T-helper 9 cell (primary cell): ENCODE results near the gene NLRC5.

Experiments
- DNase-seq: peaks from one replicate; pipeline ENCODE4 v3.0.0-alpha.2; 2020

NLRC5 gene

GRCh38 chr16:57025941-57026777 lies 36.8 kb downstream of the NLRC5 start:
- DNase-seq, result no peak

GRCh38 chr16:57026778-57027062 lies 37.4 kb downstream of the NLRC5 start:
- no peak for DNase-seq

GRCh38 chr16:57027067-57027466 lies 37.7 kb downstream of the NLRC5 start:
- DNase-seq, result no peak

- no peak for DNase-seq
Measured at GRCh38 chr16:57028086-57028485, 38.7 kb downstream of the NLRC5 start.

GRCh38 chr16:57029161-57030160 lies 40.1 kb downstream of the NLRC5 start:
- no peak for DNase-seq

- no peak for DNase-seq
Measured at GRCh38 chr16:57030346-57030902, 41.1 kb downstream of the NLRC5 start.

GRCh38 chr16:57031156-57031555 lies 41.8 kb downstream of the NLRC5 start:
- no peak for DNase-seq

- DNase-seq, result no peak
Measured at GRCh38 chr16:57032346-57032745, 43.0 kb downstream of the NLRC5 start.

- no peak for DNase-seq
Measured at GRCh38 chr16:57032931-57033330, 43.6 kb downstream of the NLRC5 start.

GRCh38 chr16:57036315-57036714 lies 47.0 kb downstream of the NLRC5 start:
- no peak for DNase-seq

GRCh38 chr16:57036945-57037344 lies 47.6 kb downstream of the NLRC5 start:
- DNase-seq, result no peak

- no peak for DNase-seq
Measured at GRCh38 chr16:57038166-57038565, 48.8 kb downstream of the NLRC5 start.

- no peak for DNase-seq
Measured at GRCh38 chr16:57039148-57039812, 49.9 kb downstream of the NLRC5 start.

- peak; percentile 67 for DNase-seq
Measured at GRCh38 chr16:57041182-57042156, 52.1 kb downstream of the NLRC5 start.

GRCh38 chr16:57042157-57043111 lies 53.1 kb downstream of the NLRC5 start:
- peak; percentile 40 for DNase-seq

GRCh38 chr16:57043248-57043647 lies 53.9 kb downstream of the NLRC5 start:
- no peak for DNase-seq

GRCh38 chr16:57044931-57045693 lies 55.8 kb downstream of the NLRC5 start:
- no peak for DNase-seq

- DNase-seq, result no peak
Measured at GRCh38 chr16:57045694-57046381, 56.5 kb downstream of the NLRC5 start.

GRCh38 chr16:57048095-57048494 lies 58.7 kb downstream of the NLRC5 start:
- no peak for DNase-seq
